Thyroid gland (tissue), 4 donors: ENCODE data around the gene AGPAT2.

Experiments used
- POLR2A ChIP-seq, 2 donors: fragments of 450-650 bp; IDR thresholded peaks; one replicate each; pipeline ENCODE4 v1.6.1; 2017; ENCODE audit warnings: antibody characterized with exemption in 2 of 2, mild to moderate bottlenecking in 2 of 2, moderate library complexity in 1 of 2
- TF ChIP-seq, protein P1 (sequence below), 6 experiments: fragments of 200-600 bp in 3 of 6; fragments of 450-650 bp in 3 of 6; sonication (generic) in 3 of 6; IDR thresholded peaks; one replicate each; pipeline ENCODE4 v1.5.1; 2016 to 2019; ENCODE audit warnings: antibody characterized with exemption in 6 of 6, mild to moderate bottlenecking in 2 of 6, inconsistent platforms in 1 of 6, moderate library complexity in 1 of 6

GRCh38 chr9:136714893-136715274 lies 27.6 kb upstream of the AGPAT2 start:
- TF ChIP-seq POLR2A (IDR thresholded peaks at IDR 0.05) = no peak
- TF ChIP-seq, protein P1, sequence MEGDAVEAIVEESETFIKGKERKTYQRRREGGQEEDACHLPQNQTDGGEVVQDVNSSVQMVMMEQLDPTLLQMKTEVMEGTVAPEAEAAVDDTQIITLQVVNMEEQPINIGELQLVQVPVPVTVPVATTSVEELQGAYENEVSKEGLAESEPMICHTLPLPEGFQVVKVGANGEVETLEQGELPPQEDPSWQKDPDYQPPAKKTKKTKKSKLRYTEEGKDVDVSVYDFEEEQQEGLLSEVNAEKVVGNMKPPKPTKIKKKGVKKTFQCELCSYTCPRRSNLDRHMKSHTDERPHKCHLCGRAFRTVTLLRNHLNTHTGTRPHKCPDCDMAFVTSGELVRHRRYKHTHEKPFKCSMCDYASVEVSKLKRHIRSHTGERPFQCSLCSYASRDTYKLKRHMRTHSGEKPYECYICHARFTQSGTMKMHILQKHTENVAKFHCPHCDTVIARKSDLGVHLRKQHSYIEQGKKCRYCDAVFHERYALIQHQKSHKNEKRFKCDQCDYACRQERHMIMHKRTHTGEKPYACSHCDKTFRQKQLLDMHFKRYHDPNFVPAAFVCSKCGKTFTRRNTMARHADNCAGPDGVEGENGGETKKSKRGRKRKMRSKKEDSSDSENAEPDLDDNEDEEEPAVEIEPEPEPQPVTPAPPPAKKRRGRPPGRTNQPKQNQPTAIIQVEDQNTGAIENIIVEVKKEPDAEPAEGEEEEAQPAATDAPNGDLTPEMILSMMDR (IDR thresholded peaks at IDR 0.05) = no peak
